ENCODE measurements around the gene CCDC81. TPM values are rescaled to one million over a fixed set of nuclear protein-coding genes. Genes with fewer than 3 reads are reported as not detected.
"Not testable (repeated sequence)": the region's sequence is repeated elsewhere in the genome, so short reads cannot be mapped to it uniquely, and the experiment has no call there.

The CCDC81 gene
- total RNA-seq, 1 experiment from 2014 or later = 1.1 TPM

DNA sequence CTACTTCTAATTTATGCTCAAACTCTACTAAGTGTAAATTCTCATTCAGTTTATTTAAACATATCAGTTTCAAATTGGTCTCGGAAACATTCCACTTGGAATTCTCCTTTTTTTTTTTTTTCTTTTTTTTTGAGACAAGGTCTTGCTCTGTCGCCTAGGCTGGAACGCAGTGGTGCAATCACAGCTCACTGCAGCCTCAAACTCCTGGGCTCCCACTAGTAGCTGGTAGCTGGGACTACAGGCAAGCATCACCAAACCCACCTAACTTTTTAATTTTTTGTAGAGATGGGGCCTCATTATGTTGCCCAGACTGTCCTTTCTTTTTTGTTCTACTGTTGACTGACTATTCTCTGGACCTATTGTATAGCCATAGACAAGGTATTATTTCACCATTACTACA lies 33.3 kb upstream of the CCDC81 start:
- DNase-seq (ENCODE audit: low spot score) = no peak
- no TSS peak for BruUV-seq (replicated peaks)
- intact Hi-C loops (cut with micrococcal nuclease; ENCODE audit: unreplicated experiment) = no loop called here
- Histone ChIP-seq H3K4me3 (ENCODE audit: low read depth, low read length, poor library complexity, severe bottlenecking) (no peak overlapping the region), H3K27ac (ENCODE audit: low read depth, low read length, poor library complexity, severe bottlenecking) (no peak overlapping the region), H3K9me3 (ENCODE audit: low read depth, low read length, poor library complexity, severe bottlenecking) (no peaks in the 10 kb centered on the region), H3K36me3 (ENCODE audit: insufficient read depth, low read length, poor library complexity, severe bottlenecking) (no peaks in the 10 kb centered on the region), H3K27me3 (replicated peaks; ENCODE audit: insufficient read depth, low read depth, low read length, poor library complexity) (no peaks in the 10 kb centered on the region), H3K4me1 (ENCODE audit: insufficient read depth, low read length, poor library complexity, severe bottlenecking) (no peaks in the 10 kb centered on the region)
- TF ChIP-seq, protein P1, sequence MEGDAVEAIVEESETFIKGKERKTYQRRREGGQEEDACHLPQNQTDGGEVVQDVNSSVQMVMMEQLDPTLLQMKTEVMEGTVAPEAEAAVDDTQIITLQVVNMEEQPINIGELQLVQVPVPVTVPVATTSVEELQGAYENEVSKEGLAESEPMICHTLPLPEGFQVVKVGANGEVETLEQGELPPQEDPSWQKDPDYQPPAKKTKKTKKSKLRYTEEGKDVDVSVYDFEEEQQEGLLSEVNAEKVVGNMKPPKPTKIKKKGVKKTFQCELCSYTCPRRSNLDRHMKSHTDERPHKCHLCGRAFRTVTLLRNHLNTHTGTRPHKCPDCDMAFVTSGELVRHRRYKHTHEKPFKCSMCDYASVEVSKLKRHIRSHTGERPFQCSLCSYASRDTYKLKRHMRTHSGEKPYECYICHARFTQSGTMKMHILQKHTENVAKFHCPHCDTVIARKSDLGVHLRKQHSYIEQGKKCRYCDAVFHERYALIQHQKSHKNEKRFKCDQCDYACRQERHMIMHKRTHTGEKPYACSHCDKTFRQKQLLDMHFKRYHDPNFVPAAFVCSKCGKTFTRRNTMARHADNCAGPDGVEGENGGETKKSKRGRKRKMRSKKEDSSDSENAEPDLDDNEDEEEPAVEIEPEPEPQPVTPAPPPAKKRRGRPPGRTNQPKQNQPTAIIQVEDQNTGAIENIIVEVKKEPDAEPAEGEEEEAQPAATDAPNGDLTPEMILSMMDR (conservative IDR thresholded peaks at IDR 0.05; ENCODE audit: low read depth, low read length) = no peak
- no peak for TF ChIP-seq EZH2 (IDR thresholded peaks at IDR 0.05; ENCODE audit: borderline replicate concordance, low read depth, low read length, poor library complexity, severe bottlenecking)
- POLR2A ChIA-PET (ENCODE audit: low non-redundant PET) = interaction anchor here (0.6 kb wide), 1 partner anchor 15 kb away, joined by 7 read pairs; no protein-coding TSS in a partner anchor
- CTCF ChIA-PET = no interaction called here

DNA sequence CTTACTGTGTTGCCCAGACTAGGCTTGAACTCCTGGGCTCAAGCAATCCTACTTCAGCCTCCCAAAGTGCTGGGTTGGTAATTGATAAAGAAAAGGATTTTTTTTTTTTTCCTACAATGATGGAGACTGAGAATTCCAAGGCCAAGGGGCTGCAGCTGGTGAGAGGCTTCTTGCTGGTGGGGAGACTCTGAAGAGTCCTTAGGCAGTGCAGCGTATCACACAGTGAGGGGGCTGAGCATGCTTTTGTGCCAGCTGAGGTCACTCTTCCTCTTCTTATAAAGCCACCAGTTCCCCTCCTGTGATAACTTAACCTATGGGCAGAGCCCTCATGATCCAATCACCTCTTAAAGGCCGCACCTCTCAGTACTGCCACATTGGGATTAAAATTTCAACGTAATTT lies 28.2 kb upstream of the CCDC81 start:
- H3K27me3 ChIP-seq (replicated peaks; ENCODE audit: insufficient read depth, low read depth, low read length, poor library complexity) = no peaks in the 10 kb centered on the region

DNA sequence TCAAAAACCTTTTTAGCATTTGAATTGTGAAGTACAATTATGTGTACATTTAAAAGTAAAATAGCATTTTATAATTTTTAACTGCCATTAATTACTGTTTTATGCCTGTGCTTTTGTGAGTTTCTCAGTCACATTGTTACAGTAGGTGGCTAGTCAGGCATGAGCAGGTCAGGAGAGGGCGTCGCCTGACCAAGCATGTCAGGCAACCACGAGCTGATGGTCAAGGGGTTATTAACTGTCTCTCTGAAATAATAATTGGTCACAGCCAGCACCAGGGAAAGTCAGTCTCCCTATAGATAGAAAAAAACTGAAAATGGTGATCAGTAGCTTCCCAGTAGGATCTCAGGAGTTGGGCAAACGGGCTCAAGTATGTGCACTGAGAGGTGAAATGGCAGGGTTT lies 19.4 kb upstream of the CCDC81 start:
- no peak for DNase-seq (ENCODE audit: low spot score)
- no peaks in the 10 kb centered on the region for H3K4me1 ChIP-seq (ENCODE audit: insufficient read depth, low read length, poor library complexity, severe bottlenecking)
- CTCF ChIA-PET = no interaction called here
- no peaks in the 10 kb centered on the region for H3K9me3 ChIP-seq (ENCODE audit: low read depth, low read length, poor library complexity, severe bottlenecking)
- H3K4me3 ChIP-seq (ENCODE audit: low read depth, low read length, poor library complexity, severe bottlenecking) = no peak overlapping the region
- no peak for TF ChIP-seq EZH2 (IDR thresholded peaks at IDR 0.05; ENCODE audit: borderline replicate concordance, low read depth, low read length, poor library complexity, severe bottlenecking)
- TF ChIP-seq, protein P1 (conservative IDR thresholded peaks at IDR 0.05; ENCODE audit: low read depth, low read length) = no peak
- POLR2A ChIA-PET (ENCODE audit: low non-redundant PET) = no interaction called here
- H3K27me3 ChIP-seq (replicated peaks; ENCODE audit: insufficient read depth, low read depth, low read length, poor library complexity) = no peaks in the 10 kb centered on the region
- no peaks in the 10 kb centered on the region for H3K36me3 ChIP-seq (ENCODE audit: insufficient read depth, low read length, poor library complexity, severe bottlenecking)
- BruUV-seq (replicated peaks) = no TSS peak
- no peak overlapping the region for H3K27ac ChIP-seq (ENCODE audit: low read depth, low read length, poor library complexity, severe bottlenecking)
- intact Hi-C loops (cut with micrococcal nuclease; ENCODE audit: unreplicated experiment) = no loop called here

More for the DNA sequence above, 28.2 kb upstream of the CCDC81 start:
- ChIA-PET POLR2A (ENCODE audit: low non-redundant PET) (no interaction called here), CTCF (no interaction called here)
- DNase-seq (ENCODE audit: low spot score) = no peak
- no peak for TF ChIP-seq EZH2 (IDR thresholded peaks at IDR 0.05; ENCODE audit: borderline replicate concordance, low read depth, low read length, poor library complexity, severe bottlenecking)
- TF ChIP-seq, protein P1 (conservative IDR thresholded peaks at IDR 0.05; ENCODE audit: low read depth, low read length) = no peak
- Histone ChIP-seq H3K27ac (ENCODE audit: low read depth, low read length, poor library complexity, severe bottlenecking) (no peak overlapping the region), H3K4me1 (ENCODE audit: insufficient read depth, low read length, poor library complexity, severe bottlenecking) (no peaks in the 10 kb centered on the region), H3K4me3 (ENCODE audit: low read depth, low read length, poor library complexity, severe bottlenecking) (no peak overlapping the region), H3K36me3 (ENCODE audit: insufficient read depth, low read length, poor library complexity, severe bottlenecking) (no peaks in the 10 kb centered on the region), H3K9me3 (ENCODE audit: low read depth, low read length, poor library complexity, severe bottlenecking) (no peaks in the 10 kb centered on the region)
- intact Hi-C loops (cut with micrococcal nuclease; ENCODE audit: unreplicated experiment) = no loop called here
- BruUV-seq (replicated peaks) = no TSS peak

DNA sequence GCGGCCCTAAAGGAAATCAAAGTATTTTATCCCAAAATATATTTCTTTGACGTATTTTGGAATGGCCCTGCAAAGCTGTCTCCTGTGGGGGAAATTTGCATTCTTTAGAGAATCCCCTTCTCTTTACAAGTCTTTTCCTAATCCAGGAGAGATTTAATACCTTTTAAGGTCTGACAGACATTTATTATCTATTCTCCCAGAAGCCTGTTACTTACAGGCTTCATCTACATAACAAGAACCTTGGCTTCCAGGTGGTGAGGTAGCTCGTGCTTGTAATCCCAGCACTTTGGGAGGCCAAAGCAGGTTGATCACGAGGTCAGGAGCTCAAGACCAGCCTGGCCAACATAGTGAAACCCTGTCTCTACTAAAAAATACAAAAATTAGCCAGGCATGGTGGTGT lies 17.3 kb upstream of the CCDC81 start:
- H3K27ac ChIP-seq (ENCODE audit: low read depth, low read length, poor library complexity, severe bottlenecking); BruUV-seq (replicated peaks); H3K4me1 ChIP-seq (ENCODE audit: insufficient read depth, low read length, poor library complexity, severe bottlenecking); POLR2A ChIA-PET (ENCODE audit: low non-redundant PET); intact Hi-C loops (cut with micrococcal nuclease; ENCODE audit: unreplicated experiment); H3K4me3 ChIP-seq (ENCODE audit: low read depth, low read length, poor library complexity, severe bottlenecking); H3K9me3 ChIP-seq (ENCODE audit: low read depth, low read length, poor library complexity, severe bottlenecking); H3K27me3 ChIP-seq (replicated peaks; ENCODE audit: insufficient read depth, low read depth, low read length, poor library complexity); CTCF ChIA-PET; H3K36me3 ChIP-seq (ENCODE audit: insufficient read depth, low read length, poor library complexity, severe bottlenecking); DNase-seq (ENCODE audit: low spot score): not testable (repeated sequence)
